GM19328 (cell line): Measurements from ENCODE around the gene BCR.
"Not testable (repeated sequence)": the region's sequence is repeated elsewhere in the genome, so short reads cannot be mapped to it uniquely, and the experiment has no call there.

ENCODE experiments used
- ATAC-seq: cut with Tn5 transposase; IDR thresholded peaks from one replicate; pipeline ENCODE4 v1.9.1; 2021; ENCODE audit warnings: mild to moderate bottlenecking, moderate library complexity; ENCODE audit not compliant: unreplicated experiment

Gene BCR

DNA sequence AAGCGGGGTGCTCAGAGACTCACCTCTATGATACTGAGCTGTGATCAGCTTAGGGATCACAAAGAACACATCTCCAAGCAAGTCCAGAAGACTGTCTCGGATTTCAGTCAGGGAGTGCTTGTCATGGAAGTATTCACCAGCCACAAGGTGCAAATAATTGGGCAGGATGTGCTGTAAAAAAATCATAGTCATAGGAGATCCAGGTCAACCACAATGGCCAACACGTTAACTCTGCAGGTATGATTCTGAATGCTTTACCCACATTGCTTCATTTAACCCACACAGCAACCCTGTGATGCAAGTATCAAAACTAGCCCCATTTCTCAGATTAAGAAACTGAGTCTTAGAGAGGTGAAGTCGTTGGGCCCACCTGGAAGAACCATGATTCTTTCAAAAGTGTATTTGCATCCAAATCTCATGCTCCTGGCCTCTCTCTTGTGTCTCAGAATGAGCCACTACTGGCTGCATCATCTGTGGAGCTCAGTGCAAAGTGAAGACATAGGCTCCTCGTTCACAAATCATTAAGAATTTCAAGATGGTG, 179.3 kb downstream of the BCR start:
- no peak for ATAC-seq

DNA sequence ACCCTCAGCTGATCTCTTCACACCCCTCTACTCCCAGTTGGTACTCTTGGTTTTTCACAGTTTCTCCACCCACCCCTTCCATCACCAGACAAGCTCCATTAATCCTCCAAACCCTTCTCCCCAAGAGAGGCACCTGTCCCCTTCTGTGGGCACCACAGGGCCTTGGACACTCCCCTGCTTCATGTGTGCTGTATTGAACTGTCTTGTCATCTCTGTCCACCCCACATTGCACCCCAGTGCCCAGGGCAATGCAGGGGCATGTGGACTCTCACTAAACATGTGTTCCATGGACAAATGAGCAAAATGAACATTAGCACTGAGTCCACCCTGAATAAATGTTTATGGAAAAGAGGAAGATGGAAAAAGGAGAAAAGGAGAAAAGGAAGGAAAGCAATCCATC, 181.4 kb downstream of the BCR start:
- ATAC-seq: no peak

DNA sequence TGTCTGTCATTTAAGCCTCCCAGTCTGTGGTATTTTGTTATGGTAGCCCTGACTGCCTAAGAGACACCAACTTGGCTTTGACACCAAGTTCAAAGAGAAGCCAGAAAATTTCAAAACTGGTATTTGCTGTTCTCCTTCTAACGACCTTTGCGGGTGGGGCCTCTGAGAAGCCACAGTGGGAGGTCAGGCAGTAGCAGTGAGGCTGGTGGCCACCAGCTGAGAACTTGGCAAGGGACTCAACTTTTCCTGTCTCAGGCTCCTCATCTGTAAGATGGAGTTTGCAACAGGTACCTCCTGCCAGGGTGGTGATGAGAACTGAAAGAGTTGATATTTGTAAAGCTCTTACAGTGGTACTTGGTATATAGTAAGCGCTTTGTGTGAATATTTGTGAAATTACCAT, 183.4 kb downstream of the BCR start:
- ATAC-seq: no peak

DNA sequence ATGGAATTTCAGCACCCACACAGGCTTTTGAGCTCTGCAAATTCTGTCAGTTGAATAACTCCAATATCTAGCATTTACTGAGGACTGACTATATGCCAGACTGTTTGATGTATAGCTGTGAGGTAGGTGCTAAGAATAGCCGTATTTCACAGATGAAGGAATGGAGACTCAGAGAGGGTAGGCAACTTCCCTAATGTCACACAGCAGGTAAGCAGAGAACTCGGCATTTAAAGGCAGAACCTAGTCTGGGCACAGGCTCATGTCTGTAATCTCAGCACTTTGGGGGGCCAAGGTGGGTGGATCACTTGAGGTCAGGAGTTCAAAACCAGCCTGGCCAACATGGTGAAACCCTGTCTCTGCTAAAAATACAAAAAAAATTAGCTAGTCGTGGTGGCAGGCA, 184.1 kb downstream of the BCR start:
- no peak for ATAC-seq

DNA sequence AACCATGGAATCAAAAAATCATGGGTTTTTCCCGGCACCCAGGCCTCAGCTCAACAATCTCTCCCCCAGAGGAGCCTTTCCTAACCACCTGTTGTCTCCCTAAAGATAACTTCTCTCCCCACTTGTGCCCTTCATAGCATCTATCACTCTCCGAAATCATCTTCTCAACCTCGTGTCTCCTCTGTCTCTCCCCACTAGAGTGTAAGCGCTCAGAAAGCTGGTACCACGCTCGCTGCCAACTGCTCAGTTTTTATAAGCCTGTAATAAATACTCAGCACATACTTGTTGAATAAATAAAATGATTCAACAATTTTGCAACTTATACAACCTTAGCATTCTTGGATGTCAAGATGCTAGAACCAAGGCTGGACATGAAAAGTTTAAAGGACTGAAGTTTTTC, 185.2 kb downstream of the BCR start:
- no peak for ATAC-seq

DNA sequence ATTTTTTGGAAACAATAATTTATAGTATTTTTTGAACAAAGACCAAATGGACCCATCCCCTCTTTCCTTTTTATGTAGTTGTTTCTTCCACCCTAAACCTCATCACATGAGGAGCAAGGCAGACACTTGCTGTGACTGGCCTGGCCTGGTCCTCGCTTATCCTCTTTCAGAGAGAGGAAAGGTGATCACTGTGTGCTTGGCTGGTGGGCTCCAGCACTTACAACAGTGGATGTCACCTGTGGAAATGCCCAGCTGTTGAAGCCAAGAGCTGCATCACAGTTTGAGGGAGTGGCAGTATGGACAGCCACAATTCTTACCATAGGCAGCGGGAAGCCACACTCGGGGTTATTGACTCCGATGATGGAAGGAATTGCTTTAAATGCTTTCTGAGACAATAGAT, 185.7 kb downstream of the BCR start:
- ATAC-seq: no peak

DNA sequence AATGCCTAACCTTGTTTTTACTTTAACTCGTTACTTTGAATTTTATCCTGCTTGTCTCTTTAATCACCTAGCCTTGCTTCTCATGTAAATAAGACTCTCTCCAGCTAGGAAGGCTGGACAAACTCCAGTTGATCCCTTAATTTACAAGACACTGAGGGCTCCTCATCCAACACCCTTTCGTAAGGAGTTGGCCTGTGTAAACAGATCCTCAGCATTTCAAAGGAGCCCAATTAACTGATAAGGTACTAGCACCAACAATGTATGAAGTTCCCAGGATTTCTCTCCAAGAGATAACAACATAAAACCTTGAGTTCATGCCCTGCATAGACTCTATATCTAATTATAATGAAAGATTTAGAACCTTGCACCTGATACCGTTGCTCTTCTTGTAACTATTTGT, 186.9 kb downstream of the BCR start:
- ATAC-seq: not testable (repeated sequence)
